Thyroid gland (tissue), 4 donors: ENCODE data around the gene FMN1.

Source experiments
- POLR2A ChIP-seq, 2 donors: fragments of 450-650 bp; IDR thresholded peaks; one replicate each; pipeline ENCODE4 v1.6.1; 2017; ENCODE audit warnings: antibody characterized with exemption in 2 of 2, mild to moderate bottlenecking in 2 of 2, moderate library complexity in 1 of 2
- TF ChIP-seq, protein P1 (sequence below), 6 experiments: fragments of 200-600 bp in 3 of 6; fragments of 450-650 bp in 3 of 6; sonication (generic) in 3 of 6; IDR thresholded peaks; one replicate each; pipeline ENCODE4 v1.5.1; 2016 to 2019; ENCODE audit warnings: antibody characterized with exemption in 6 of 6, mild to moderate bottlenecking in 2 of 6, inconsistent platforms in 1 of 6, moderate library complexity in 1 of 6

DNA sequence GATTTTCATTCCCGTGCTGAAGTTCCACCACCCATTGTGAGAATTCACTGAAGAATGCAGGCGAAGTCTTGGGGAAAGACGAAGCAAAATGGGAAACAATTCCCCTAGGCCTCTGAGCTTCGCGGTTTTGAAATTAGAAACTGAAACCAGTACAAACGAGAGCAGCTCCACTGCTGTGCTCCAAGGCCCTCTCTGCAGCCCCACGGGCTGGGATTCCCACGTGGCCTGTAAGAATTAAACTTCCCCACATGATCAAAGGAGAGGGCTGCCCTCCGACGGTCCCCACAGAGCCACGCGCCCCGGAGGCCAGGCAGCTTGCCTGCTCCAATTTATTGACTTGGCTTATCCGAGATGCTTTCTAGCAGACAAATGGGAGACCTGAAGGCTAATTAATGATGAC, 332.8 kb downstream of the FMN1 start:
- TF ChIP-seq, protein P1, sequence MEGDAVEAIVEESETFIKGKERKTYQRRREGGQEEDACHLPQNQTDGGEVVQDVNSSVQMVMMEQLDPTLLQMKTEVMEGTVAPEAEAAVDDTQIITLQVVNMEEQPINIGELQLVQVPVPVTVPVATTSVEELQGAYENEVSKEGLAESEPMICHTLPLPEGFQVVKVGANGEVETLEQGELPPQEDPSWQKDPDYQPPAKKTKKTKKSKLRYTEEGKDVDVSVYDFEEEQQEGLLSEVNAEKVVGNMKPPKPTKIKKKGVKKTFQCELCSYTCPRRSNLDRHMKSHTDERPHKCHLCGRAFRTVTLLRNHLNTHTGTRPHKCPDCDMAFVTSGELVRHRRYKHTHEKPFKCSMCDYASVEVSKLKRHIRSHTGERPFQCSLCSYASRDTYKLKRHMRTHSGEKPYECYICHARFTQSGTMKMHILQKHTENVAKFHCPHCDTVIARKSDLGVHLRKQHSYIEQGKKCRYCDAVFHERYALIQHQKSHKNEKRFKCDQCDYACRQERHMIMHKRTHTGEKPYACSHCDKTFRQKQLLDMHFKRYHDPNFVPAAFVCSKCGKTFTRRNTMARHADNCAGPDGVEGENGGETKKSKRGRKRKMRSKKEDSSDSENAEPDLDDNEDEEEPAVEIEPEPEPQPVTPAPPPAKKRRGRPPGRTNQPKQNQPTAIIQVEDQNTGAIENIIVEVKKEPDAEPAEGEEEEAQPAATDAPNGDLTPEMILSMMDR (IDR thresholded peaks at IDR 0.05) = peak in 1 of 6 experiments; percentile 2
- TF ChIP-seq POLR2A (IDR thresholded peaks at IDR 0.05) = no peak
